ENCODE measurements around the gene C10orf53.

The C10orf53 gene

DNA sequence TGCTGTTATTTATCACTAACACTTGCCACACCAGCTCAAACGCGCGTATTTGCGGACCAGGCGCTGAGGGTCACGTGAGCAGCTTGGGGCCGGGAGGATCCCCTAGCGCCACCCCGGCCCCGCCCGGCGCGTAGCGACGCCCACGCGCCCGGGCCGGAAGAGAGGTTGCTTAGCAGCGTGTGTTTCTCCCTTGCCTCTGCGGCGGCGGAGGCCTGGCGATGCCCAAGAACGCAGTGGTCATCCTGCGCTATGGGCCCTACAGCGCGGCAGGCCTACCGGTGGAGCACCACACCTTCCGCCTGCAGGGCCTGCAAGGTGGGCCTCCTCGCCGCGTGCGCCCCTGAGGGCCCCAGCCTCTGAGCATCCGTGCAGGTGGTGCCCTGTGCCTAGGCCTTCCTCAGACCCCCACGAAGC lies at the start of gene C10orf53:
C10orf53 (plus strand) TSS at position 172 of the 414 bp plus-strand sequence; CDS start at position 219, 47 bp downstream.
- DNase-seq: no peak

- no peak for DNase-seq
These were observed 47.5 kb upstream of the C10orf53 start for GRCh38 chr10:49631975-49632374.

DNA sequence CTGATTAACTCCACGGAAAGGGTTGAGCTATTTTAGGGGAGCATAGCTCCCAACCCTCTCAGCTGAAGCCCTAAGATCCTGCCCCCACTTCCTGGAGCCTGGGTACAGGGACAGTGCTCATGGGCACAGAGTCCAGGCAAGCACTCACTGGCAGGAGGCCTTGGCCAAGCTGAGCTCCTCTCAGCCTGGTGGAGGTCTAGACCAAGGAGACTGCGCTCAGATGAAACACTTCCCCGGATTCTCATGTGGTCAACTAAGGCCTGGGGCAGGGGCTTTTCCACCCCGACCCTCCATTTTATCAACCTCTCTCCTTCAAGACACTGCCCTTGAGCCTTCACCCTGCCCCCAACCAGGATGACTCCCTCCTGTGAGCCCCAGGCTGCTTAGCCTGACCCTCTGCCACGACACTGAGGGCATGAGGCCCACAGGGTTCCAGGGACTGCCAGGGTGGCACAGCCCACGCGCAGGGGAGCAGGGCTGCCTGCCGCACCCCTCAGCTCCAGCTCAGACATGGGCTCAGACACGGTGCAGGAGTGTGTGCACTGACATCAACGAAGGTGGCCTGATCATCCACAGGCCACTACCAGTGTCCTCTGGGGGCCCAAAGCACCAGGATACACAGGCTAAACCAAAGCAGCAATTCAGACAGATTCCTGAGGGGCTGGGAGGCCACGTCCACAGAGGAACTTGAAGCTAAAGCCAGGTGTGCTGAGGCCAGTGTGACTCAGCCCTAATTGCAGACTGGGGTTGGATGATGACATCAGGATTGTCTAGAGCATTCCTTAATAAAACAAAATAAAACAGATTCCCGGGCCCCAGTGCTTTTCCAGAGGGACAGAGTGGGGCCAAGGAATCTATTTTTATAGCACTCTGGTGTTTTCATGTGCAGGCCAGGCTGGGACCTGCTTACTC lies 46.8 kb upstream of the C10orf53 start:
- DNase-seq: no peak

DNA sequence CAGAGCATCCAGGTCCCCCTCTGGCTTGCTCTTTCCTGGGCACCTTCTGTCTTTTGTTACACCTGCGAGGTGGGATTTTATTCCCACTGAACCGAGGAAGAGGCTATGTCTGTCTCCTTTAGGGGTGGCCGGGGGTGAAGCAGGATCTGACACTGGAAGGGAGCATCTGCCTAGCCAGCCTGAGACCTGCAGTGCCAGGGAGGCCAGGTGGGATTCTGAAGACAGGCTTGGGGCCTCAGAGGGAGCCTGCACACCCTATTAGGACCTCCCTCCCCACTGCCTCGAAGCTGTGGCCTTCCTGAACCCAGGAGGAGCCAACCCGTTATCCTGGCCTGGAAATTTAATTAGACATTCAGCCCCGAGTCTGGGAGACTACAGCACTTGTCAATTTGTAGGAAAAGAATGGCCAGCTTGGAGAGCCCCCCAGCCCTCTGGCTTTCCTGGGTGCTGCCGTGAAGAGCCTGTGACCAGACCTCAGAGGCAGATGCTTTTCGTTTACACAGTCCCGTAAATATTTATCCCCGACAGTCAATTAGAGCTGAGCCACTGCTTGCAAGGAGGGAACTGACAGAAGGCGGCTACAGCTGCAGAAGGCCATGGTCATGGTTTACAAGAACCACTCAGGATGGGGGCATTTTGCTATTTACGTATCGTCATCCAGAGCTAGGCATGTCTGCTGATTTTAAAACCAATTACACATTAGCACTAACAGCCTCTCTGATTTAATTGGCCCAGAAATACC lies 46.0 kb upstream of the C10orf53 start:
- peak; percentile 18 for DNase-seq

DNA sequence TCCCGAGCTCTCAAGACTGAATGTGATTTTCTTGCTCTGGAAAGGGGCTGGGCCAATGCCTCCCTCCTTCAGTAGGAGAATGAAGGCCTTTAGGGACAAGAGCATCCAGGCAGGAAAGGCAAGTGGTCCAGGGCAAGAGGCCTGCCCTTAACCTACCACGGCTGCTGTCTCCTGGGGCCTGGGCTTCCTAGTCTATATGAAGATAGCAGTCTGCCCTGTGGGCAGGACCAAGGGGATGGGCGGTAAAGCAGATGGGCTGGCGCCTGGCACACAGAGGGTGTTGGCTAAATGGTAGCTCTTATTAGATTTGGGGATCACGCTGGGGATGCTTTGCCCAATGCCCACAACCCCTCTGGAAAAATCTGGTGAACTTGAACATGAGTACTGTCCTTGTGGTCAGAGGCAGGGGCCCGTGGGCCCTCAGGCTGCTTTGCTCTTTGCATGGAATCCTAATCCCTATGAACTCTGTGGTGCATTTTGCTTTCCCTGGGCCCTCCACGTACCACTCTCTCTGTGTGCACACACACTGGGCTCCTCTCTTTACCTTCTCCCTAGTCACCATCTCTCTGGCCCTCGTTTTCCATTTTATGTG lies 45.3 kb upstream of the C10orf53 start:
- DNase-seq: no peak

- DNase-seq: no peak
These were observed 37.1 kb upstream of the C10orf53 start for GRCh38 chr10:49642311-49642710.

GRCh38 chr10:49643241-49644034 lies 36.0 kb upstream of the C10orf53 start:
- DNase-seq: no peak

DNA sequence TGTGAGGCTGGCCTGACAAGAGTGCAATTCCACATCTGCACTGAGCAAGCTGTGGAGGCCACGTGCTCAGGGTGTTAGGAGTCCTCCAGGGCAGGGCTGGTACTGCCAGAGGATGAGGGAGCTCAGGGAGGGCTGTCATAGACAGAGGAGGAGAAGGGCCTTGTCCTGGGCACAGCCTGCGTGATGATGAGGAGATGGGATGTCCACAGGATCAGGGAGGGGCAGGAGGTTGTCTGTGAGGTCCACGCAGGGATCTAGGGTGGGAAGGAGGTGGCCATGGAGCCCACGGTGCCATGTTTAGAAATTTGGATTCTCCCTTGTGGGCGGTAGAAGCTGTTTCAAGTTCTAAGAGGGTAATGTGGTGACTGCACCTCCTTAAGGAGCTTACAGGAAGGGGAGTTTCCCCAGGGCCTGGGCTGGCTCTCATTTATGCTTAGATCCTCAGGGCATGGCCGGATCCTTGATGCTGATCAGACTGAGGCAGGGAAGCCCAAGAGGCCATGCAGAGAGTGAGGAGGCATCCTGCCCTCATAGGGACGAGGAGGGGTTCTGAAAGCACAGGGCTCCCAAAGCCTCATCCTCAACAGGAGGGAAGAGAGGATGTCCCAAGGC lies 35.3 kb upstream of the C10orf53 start:
- DNase-seq: no peak

DNA sequence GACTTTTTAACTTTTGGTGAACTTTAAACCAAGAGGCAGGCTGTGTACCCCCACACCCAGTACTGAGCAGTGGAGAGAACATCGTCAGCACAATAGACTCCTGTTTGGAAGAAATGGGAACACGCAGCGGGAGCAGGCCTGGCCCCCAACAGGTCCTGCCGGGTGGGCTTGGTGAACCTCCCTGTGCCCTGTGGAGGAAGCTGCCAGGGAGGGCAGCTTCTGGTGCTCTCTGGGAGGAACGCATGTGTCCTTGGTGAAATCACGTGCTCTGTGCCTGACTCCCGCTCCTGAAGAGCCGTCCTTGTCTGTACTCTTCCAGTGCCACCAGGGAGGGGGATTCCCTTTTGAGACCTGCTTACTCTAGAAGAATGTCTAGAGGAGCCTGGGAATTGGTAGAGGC lies 34.0 kb upstream of the C10orf53 start:
- no peak for DNase-seq

DNA sequence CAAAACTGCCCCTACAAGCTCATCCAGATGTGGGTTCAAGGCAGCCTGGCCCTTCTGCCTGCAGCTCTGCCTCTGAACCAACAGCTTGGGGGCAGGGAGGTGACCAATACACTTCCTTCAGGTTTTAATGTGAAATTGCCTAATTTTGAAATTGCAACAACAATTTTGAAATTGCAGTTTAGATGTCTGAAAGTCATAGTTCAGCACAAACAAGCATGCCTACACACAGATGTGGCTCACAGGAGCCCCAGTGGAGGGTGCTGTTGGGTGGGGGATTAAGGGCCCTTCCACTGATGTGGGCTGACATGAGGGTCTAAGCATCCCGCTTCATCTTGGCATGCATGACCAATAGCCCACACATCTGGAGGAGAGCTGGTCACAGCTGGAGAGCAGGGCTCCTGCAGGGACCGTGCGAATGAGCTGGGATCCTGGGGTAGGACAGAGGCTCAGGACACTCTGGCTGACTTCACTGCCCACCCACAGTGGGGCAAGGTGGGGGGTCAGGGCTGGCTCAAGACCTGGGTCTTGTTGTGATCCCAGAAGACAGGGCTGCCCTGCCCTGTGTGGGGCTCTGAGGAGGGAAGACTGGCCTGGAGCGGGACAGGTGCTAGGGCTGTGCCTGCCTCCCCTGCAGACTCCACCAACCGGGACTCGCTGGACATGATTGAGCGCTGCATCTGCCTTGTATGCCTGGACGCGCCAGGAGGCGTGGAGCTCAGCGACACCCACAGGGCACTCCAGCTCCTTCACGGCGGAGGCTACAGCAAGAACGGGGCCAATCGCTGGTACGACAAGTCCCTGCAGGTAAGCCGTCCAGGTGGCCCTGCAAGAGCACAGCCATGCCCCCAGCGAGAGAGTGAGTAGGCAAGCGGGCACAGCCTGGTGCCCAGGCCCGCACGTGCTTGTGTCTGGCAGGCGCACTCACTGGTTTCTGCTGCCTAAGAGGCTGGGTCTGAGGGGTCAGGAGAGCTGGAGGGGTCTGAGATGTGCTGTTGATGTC lies 33.3 kb upstream of the C10orf53 start:
- no peak for DNase-seq

DNA sequence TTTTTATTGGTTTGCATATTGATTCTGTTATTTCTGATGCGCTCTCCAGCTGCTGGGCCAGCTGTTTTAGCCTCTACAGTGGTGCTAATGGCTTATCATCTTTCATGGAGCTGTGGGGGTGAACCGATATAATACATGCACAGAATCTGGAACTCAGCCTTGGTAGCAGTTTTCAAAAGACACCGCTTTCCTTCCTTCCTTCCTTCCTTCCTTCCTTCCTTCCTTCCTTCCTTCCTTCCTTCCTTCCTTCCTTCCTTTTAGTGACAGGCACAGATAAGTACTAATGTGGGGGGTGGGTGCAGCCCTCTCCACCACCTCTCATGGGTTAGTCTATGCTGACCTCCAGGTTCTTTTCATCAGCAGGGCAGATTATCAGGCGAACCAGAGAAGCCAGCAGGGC lies 31.9 kb upstream of the C10orf53 start:
- no peak for DNase-seq

GRCh38 chr10:49647985-49648795 lies 31.3 kb upstream of the C10orf53 start:
- DNase-seq: no peak

DNA sequence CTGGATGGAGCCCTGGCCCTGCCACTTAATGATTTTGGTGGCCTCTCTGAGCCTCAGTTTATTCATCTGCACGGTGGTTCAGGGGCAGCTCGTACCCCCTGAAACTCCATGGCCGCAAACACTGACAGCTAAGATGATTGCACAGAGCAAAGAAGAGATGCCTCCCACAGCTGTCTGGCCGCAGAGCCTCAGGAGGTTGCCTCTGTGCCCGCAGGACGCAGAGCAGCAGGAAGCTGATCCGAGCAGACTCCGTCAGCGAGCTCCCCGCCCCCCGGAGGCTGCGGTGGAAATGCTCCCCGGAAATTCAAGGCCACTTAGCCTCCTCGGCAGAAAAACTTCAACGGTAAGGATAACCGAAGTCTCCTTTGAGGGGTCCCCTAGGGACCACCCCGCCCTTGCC lies 30.2 kb upstream of the C10orf53 start:
- no peak for DNase-seq

DNA sequence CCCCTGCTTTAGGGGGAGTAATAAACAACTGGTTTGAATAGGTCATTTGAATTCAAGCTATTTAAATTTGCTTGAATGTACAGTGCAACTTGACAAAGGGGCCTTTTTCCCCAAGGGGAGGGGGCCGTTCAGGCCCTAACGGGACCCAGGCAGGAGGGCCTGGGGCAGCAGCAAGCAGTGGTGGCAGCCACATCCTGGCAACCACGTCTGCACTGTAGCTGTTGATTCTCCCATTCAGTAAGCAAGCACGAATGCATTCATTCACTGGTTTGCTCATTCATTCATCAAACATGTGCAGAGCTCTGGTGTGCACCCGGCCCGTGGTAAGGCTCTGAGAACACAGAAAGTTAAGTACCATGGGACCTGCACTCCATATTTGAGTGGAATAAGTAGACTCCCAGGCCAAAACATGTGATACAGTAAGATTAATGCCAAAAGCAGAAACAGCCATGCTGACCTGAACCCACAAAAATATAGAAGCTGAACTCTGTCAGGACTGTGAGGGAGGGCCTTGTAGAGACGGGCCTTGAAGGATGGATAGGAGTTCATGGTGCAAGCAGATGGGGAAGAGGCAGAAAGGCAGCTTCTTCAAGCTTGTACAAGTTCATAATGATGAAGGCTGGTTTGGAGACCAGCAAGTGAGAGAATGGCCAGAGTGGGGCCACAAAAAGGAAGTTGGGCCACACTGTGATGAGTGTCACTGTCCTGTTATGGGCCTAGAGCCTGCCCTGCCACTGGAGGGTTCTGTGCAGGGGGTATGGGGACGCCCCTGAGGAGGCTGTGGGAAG lies 29.3 kb upstream of the C10orf53 start:
- DNase-seq: no peak

GRCh38 chr10:49650724-49651034 lies 28.8 kb upstream of the C10orf53 start:
- DNase-seq: no peak

DNA sequence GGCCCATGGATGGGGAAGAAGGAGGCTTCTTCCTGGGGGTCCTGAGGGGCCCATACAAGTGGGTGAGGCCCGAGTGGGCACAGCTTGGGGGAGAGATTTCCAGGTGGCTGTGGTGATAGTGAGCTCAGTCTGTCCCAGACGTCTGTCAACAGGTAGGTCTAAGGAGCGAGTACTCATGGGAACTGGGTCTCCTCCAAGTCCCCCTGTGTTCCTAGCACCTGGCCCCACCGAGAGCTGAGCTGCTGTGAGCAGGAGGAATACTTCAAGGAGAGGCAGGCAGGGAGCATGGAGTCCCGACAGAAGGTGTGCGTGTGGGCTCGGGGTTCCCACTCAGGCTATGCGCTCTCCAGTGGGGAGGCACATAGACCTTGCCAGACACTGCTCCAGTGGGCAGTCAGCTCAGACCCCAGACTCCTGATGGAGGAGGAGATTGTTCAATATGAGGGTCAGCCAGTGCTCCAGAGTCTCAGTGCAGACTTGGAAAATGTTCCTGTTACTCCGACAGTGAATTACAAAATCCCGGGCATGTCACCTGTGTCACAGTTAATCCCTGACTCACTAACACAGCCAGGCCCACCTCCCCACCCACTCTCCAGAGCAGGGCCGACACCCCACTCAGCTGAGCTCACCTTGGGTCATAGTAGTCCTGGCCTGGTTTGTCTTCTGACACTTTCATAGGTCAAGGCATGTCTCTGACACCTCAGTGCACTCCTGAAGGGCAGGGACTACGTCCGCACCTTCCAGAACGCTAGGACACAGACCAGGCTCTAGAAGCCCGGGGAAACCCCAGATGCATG lies 28.2 kb upstream of the C10orf53 start:
- no peak for DNase-seq

- DNase-seq: no peak
These were observed 27.5 kb upstream of the C10orf53 start for GRCh38 chr10:49651917-49652316.

DNA sequence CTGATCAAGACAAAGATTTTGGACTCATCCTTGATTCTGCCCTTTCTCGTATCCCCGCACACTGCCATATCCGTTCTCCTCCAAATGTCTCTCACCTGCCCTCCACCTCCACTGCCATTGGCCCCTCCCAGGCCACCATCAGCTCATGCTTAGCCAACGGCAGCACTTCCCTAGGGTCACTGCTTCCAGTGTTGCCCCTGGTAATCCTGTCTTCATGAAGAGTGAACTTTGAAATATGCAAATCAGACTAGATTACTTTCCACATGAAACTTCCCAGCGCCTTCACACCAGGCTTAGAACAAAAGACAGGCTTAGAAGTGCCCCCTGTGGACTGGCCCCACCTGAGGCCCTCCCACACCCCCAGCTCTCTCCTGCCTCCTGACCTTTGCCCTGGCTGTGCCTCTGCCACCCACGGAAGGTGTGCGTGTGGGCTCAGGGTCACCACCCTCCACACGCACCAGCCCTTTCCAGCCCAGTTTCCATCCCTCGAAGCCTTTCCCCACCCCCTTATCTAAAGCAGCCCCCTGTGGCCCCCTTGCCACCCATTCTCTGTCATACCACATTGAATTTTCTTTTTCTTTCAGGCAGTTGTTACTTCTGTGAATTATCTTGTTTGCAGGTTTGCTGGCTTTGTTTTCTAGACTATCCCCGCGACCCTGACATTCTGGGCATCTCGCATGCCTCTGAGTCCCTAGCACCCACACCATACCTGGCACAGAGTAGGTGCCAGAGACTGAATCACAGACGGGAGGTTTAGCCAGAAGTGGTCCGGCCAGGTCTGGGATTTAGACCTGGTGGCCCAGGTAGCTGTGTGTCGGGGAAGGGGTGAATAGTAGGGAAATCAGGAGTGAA lies 26.8 kb upstream of the C10orf53 start:
- no peak for DNase-seq
